ENCODE data around the gene POGZ.

POGZ gene

DNA sequence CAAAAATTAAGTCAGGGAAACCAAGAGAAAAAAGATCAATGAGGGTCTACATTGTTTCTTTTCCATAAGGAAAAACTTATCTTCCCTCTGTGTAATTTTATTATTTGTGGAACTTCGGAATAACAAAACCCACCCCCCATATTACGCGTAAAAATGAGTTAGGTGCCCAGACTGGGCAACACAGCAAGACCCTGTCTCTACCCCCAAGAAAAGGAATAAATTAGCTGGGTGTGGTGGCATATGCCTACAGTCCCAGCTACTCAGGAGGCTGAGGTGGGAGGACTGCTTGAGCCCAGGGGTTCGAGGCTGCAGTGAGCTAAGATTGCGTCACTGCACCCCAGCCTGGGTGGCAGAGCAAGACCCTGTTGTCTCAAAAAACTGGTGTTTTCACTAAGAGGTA, 39.5 kb downstream of the POGZ start:
- TF ChIP-seq ISL1 (CRISPR knock-in tag; IDR thresholded peaks at IDR 0.05) (no peak), ZFP3 (CRISPR knock-in tag; IDR thresholded peaks at IDR 0.05) (no peak), PPARA (CRISPR knock-in tag; IDR thresholded peaks at IDR 0.05; ENCODE audit: borderline replicate concordance) (no peak), SNAI2 (CRISPR knock-in tag; IDR thresholded peaks at IDR 0.05) (no peak), ZNF70 (CRISPR knock-in tag; IDR thresholded peaks at IDR 0.05) (no peak), ARNTL (CRISPR knock-in tag; IDR thresholded peaks at IDR 0.05; ENCODE audit: borderline replicate concordance, low read depth) (no peak), ZNF565 (CRISPR knock-in tag; conservative IDR thresholded peaks at IDR 0.05; ENCODE audit: low read depth) (no peak), OSR1 (CRISPR knock-in tag; IDR thresholded peaks at IDR 0.05) (no peak), ZNF8 (CRISPR knock-in tag; IDR thresholded peaks at IDR 0.05) (no peak), BACH2 (CRISPR knock-in tag; IDR thresholded peaks at IDR 0.05; ENCODE audit: borderline replicate concordance) (no peak)
- TF ChIP-seq, protein P1, sequence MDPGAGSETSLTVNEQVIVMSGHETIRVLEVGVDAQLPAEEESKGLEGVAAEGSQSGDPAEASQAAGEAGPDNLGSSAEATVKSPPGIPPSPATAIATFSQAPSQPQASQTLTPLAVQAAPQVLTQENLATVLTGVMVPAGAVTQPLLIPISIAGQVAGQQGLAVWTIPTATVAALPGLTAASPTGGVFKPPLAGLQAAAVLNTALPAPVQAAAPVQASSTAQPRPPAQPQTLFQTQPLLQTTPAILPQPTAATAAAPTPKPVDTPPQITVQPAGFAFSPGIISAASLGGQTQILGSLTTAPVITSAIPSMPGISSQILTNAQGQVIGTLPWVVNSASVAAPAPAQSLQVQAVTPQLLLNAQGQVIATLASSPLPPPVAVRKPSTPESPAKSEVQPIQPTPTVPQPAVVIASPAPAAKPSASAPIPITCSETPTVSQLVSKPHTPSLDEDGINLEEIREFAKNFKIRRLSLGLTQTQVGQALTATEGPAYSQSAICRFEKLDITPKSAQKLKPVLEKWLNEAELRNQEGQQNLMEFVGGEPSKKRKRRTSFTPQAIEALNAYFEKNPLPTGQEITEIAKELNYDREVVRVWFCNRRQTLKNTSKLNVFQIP (CRISPR knock-in tag; IDR thresholded peaks at IDR 0.05; ENCODE audit: borderline replicate concordance, low read depth), result no peak
- TF ChIP-seq, protein P2, sequence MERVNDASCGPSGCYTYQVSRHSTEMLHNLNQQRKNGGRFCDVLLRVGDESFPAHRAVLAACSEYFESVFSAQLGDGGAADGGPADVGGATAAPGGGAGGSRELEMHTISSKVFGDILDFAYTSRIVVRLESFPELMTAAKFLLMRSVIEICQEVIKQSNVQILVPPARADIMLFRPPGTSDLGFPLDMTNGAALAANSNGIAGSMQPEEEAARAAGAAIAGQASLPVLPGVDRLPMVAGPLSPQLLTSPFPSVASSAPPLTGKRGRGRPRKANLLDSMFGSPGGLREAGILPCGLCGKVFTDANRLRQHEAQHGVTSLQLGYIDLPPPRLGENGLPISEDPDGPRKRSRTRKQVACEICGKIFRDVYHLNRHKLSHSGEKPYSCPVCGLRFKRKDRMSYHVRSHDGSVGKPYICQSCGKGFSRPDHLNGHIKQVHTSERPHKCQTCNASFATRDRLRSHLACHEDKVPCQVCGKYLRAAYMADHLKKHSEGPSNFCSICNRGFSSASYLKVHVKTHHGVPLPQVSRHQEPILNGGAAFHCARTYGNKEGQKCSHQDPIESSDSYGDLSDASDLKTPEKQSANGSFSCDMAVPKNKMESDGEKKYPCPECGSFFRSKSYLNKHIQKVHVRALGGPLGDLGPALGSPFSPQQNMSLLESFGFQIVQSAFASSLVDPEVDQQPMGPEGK (CRISPR knock-in tag; IDR thresholded peaks at IDR 0.05; ENCODE audit: borderline replicate concordance), result no peak
- no peak for ATAC-seq

DNA sequence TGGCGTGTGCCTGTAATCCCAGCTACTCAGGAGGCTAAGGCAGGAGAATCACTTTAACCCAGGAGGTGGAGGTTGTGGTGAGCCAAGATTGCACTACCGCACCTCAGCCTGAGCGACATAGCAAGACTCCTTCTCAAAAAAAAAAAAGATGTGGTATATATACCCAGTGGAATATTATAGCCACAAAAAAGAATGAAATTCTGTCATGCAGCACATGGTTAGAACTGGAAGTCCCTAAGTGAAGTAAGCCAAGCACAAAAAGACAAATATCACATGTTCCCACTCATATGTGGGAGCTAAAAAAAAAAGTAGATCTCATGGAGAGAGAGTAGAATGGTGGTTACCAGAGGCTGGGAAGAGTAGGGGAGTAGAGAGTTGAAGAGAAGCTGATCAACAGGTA, 41.2 kb downstream of the POGZ start:
- no peak for ATAC-seq
- TF ChIP-seq ZFP30 (CRISPR knock-in tag; IDR thresholded peaks at IDR 0.05) (no peak), RARB (CRISPR knock-in tag; IDR thresholded peaks at IDR 0.05) (no peak), PPARA (CRISPR knock-in tag; IDR thresholded peaks at IDR 0.05; ENCODE audit: borderline replicate concordance) (no peak), ZNF565 (CRISPR knock-in tag; conservative IDR thresholded peaks at IDR 0.05; ENCODE audit: low read depth) (no peak), TCF4 (CRISPR knock-in tag; IDR thresholded peaks at IDR 0.05; ENCODE audit: borderline replicate concordance) (no peak), ZC3H10 (CRISPR knock-in tag; IDR thresholded peaks at IDR 0.05) (no peak), BACH2 (CRISPR knock-in tag; IDR thresholded peaks at IDR 0.05; ENCODE audit: borderline replicate concordance) (no peak), ZNF70 (CRISPR knock-in tag; IDR thresholded peaks at IDR 0.05) (no peak), CSDC2 (CRISPR knock-in tag; IDR thresholded peaks at IDR 0.05) (no peak), TOX (CRISPR knock-in tag; IDR thresholded peaks at IDR 0.05; ENCODE audit: borderline replicate concordance) (no peak), ESRRG (CRISPR knock-in tag; IDR thresholded peaks at IDR 0.05) (no peak), ZNF8 (CRISPR knock-in tag; IDR thresholded peaks at IDR 0.05) (no peak), ISL1 (CRISPR knock-in tag; IDR thresholded peaks at IDR 0.05) (no peak), ZFP3 (CRISPR knock-in tag; IDR thresholded peaks at IDR 0.05) (no peak), OSR1 (CRISPR knock-in tag; IDR thresholded peaks at IDR 0.05) (no peak)
- TF ChIP-seq, protein P3, sequence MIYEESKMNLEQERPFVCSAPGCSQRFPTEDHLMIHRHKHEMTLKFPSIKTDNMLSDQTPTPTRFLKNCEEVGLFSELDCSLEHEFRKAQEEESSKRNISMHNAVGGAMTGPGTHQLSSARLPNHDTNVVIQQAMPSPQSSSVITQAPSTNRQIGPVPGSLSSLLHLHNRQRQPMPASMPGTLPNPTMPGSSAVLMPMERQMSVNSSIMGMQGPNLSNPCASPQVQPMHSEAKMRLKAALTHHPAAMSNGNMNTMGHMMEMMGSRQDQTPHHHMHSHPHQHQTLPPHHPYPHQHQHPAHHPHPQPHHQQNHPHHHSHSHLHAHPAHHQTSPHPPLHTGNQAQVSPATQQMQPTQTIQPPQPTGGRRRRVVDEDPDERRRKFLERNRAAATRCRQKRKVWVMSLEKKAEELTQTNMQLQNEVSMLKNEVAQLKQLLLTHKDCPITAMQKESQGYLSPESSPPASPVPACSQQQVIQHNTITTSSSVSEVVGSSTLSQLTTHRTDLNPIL (CRISPR knock-in tag; IDR thresholded peaks at IDR 0.05; ENCODE audit: low read depth), result no peak
- TF ChIP-seq, protein P1 (CRISPR knock-in tag; IDR thresholded peaks at IDR 0.05; ENCODE audit: borderline replicate concordance, low read depth), result no peak
- TF ChIP-seq, protein P2 (CRISPR knock-in tag; IDR thresholded peaks at IDR 0.05; ENCODE audit: borderline replicate concordance), result no peak
- TF ChIP-seq, protein P4, sequence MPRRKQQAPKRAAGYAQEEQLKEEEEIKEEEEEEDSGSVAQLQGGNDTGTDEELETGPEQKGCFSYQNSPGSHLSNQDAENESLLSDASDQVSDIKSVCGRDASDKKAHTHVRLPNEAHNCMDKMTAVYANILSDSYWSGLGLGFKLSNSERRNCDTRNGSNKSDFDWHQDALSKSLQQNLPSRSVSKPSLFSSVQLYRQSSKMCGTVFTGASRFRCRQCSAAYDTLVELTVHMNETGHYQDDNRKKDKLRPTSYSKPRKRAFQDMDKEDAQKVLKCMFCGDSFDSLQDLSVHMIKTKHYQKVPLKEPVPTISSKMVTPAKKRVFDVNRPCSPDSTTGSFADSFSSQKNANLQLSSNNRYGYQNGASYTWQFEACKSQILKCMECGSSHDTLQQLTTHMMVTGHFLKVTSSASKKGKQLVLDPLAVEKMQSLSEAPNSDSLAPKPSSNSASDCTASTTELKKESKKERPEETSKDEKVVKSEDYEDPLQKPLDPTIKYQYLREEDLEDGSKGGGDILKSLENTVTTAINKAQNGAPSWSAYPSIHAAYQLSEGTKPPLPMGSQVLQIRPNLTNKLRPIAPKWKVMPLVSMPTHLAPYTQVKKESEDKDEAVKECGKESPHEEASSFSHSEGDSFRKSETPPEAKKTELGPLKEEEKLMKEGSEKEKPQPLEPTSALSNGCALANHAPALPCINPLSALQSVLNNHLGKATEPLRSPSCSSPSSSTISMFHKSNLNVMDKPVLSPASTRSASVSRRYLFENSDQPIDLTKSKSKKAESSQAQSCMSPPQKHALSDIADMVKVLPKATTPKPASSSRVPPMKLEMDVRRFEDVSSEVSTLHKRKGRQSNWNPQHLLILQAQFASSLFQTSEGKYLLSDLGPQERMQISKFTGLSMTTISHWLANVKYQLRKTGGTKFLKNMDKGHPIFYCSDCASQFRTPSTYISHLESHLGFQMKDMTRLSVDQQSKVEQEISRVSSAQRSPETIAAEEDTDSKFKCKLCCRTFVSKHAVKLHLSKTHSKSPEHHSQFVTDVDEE (CRISPR knock-in tag; IDR thresholded peaks at IDR 0.05), result no peak
- TF ChIP-seq, protein P5, sequence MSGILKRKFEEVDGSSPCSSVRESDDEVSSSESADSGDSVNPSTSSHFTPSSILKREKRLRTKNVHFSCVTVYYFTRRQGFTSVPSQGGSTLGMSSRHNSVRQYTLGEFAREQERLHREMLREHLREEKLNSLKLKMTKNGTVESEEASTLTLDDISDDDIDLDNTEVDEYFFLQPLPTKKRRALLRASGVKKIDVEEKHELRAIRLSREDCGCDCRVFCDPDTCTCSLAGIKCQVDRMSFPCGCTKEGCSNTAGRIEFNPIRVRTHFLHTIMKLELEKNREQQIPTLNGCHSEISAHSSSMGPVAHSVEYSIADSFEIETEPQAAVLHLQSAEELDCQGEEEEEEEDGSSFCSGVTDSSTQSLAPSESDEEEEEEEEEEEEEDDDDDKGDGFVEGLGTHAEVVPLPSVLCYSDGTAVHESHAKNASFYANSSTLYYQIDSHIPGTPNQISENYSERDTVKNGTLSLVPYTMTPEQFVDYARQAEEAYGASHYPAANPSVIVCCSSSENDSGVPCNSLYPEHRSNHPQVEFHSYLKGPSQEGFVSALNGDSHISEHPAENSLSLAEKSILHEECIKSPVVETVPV (CRISPR knock-in tag; IDR thresholded peaks at IDR 0.05), result no peak

Data from SK-N-SH treated with all-trans-retinoic acid at 6 μM for 48 hours (cell line).